CD4-positive, alpha-beta T cell (primary cell): Measurements from ENCODE around the gene PPCDC. TPM values are rescaled to one million over a fixed set of nuclear protein-coding genes. Genes with fewer than 3 reads are reported as not detected.

Experiments
- ATAC-seq: fragments of 200-7000 bp; cut with Tn5 transposase; one replicate; pipeline ENCODE4 v1.10.0; 2022; ENCODE audit warnings: mild to moderate bottlenecking; ENCODE audit not compliant: poor library complexity
- CTCF ChIA-PET: fragments of 350-600 bp; sonication (Branson Sonifier 250); formaldehyde crosslinking; loops from one replicate; lab custom pipeline; 2021; ENCODE audit warnings: antibody characterized with exemption, inconsistent platforms; lab: Charles Lee
- POLR2A ChIA-PET: fragments of 350-600 bp; sonication (Branson Sonifier 250); formaldehyde crosslinking; loops from one replicate; lab custom pipeline; 2021; ENCODE audit warnings: antibody characterized with exemption, inconsistent platforms; lab: Charles Lee
- DNase-seq, 14 experiments: peaks; one replicate each; pipeline ENCODE4 v3.0.0-alpha.2; 2013 to 2020; ENCODE audit warnings: mixed read lengths in 2 of 14
- H3K27ac ChIP-seq, 2 donors: one replicate each; pipeline versions ENCODE4 v1.5.1 to v1.7.0; 2013; ENCODE audit warnings: low read length in 2 of 2, low read depth in 1 of 2, mild to moderate bottlenecking in 1 of 2
- H3K27me3 ChIP-seq, 2 experiments: 1 replicate in 1 of 2; 2 replicates in 1 of 2; pipeline versions ENCODE4 v1.6.1 to v1.7.0; 2013; ENCODE audit warnings: low read length in 2 of 2, control low read depth in 1 of 2, mild to moderate bottlenecking in 1 of 2, moderate library complexity in 1 of 2; ENCODE audit not compliant: insufficient read depth in 2 of 2, control insufficient read depth in 1 of 2
- H3K36me3 ChIP-seq: one replicate; pipeline ENCODE4 v1.6.1; 2013; ENCODE audit warnings: low read length, control low read depth; ENCODE audit not compliant: insufficient read depth
- H3K4me1 ChIP-seq: one replicate; pipeline ENCODE4 v1.6.1; 2013; ENCODE audit warnings: low read length, control low read depth; ENCODE audit not compliant: insufficient read depth
- H3K4me3 ChIP-seq: one replicate; pipeline ENCODE4 v1.5.1; 2013; ENCODE audit warnings: mild to moderate bottlenecking, low read length, moderate library complexity
- H3K9me3 ChIP-seq, 2 experiments: 1 replicate in 1 of 2; 2 replicates in 1 of 2; pipeline versions ENCODE4 v1.6.1 to v1.7.0; 2013; ENCODE audit warnings: low read length in 2 of 2, mild to moderate bottlenecking in 2 of 2, control low read depth in 1 of 2, moderate library complexity in 1 of 2; ENCODE audit not compliant: control insufficient read depth in 1 of 2, insufficient read depth in 1 of 2
- H3K27ac Mint-ChIP-seq: one replicate; pipeline ENCODE4 v1.8.0; 2020; ENCODE audit warnings: mixed read lengths
- H3K27me3 Mint-ChIP-seq: one replicate; pipeline ENCODE4 v1.8.0; 2021; ENCODE audit warnings: mixed read lengths
- H3K36me3 Mint-ChIP-seq: one replicate; pipeline ENCODE4 v1.8.0; 2021; ENCODE audit warnings: low read depth, mixed read lengths
- H3K4me1 Mint-ChIP-seq: one replicate; pipeline ENCODE4 v1.8.0; 2021; ENCODE audit warnings: low read depth, mixed read lengths
- H3K4me3 Mint-ChIP-seq: one replicate; pipeline ENCODE4 v1.8.0; 2020; ENCODE audit warnings: mild to moderate bottlenecking, mixed read lengths
- H3K9me3 Mint-ChIP-seq: one replicate; pipeline ENCODE4 v1.8.0; 2020; ENCODE audit warnings: mixed read lengths
- intact Hi-C, 2 experiments: fragments of 100-400 bp; cut with DNase I in 1 of 2; cut with micrococcal nuclease in 1 of 2; formaldehyde crosslinking; loops; one replicate each; pipeline versions ENCODE4 v1.15.1 to v1.9.0; 2023 to 2025; cut with DNase I, micrococcal nuclease
- total RNA-seq, 174 experiments: library from RNA in 2 of 174; stranded (reverse) in 2 of 174; gene quantifications; one replicate each; pipeline ENCODE4 v1.2.3 and lab custom pipeline; 2021 to 2026
- TF ChIP-seq, protein P1 (sequence below): fragments of 200-600 bp; IDR thresholded peaks from one replicate; pipeline ENCODE4 v1.8.0; 2022; ENCODE audit warnings: antibody characterized with exemption, mild to moderate bottlenecking

The PPCDC gene
- total RNA-seq, 2 experiments from 2014 or later = 5.5 to 5.8 TPM

DNA sequence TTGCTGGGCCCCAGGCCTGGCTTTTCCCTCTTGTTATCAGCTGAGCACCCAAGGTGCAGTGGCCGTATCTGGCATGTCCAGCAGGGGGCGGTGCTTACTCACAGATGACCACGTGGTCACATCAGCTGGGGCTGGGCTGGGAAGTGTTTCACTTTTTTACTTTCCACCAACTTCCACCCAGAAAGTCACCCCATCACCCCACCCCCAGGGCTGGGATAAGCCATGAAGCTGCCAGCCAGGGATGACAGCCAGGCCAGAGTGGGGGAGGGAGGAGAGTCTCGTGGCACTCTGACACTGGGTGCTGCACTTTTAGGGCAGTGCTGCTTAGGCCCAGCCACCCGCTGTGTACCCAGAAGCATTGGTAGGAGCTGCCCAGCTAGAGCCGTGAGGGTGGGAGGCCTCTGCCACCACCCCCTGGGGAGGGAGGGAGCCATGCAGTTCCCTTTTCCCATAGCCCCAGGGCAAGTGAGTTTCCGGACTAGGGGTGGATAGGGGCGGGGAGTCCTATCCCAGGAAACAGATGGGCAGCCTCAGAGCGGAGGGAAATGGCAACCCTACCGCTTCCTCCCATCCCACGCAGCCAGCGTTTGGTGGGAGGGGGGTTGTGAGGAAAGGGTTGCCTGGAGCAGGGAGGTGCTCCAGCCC, 6.1 kb downstream of the PPCDC start:
- Histone ChIP-seq H3K4me1 (peaks cover 24% of the 10 kb centered on the region), H3K27ac (no peak overlapping the region), H3K4me3 (no peak overlapping the region), H3K36me3 (peaks cover 13% of the 10 kb centered on the region), H3K9me3 (no peaks in the 10 kb centered on the region), H3K27me3 (no peaks in the 10 kb centered on the region)
- H3K9me3 Mint-ChIP-seq = no peaks in the 10 kb centered on the region
- peaks cover 17% of the 10 kb centered on the region for H3K4me1 Mint-ChIP-seq
- peaks cover 6% of the 10 kb centered on the region for H3K36me3 Mint-ChIP-seq
- intact Hi-C loops = loop anchor here (1.0 to 10.0 kb wide), 5 partner anchors 175 to 653 kb away; partner anchors contain the start of genes ARID3B (in 1 of the 2) and SIN3A (in 1 of the 2)
- CTCF ChIA-PET = interaction anchor here (0.6 to 2.0 kb wide), 9 partner anchors 11 to 179 kb away, joined by 3 to 41 read pairs (median 5); partner anchors contain the start of gene C15orf39
- ATAC-seq = peak; percentile 97
- peak overlapping the region; percentile 31 for H3K27ac Mint-ChIP-seq
- DNase-seq = peak; percentile 79 to 94 (median 86)
- POLR2A ChIA-PET = interaction anchor here (1.1 to 1.3 kb wide), 3 partner anchors 174 to 425 kb away, joined by 3 to 15 read pairs (median 4); no protein-coding TSS in a partner anchor
- H3K4me3 Mint-ChIP-seq = peak overlapping the region; percentile 49
- no peaks in the 10 kb centered on the region for H3K27me3 Mint-ChIP-seq
- TF ChIP-seq, protein P1, sequence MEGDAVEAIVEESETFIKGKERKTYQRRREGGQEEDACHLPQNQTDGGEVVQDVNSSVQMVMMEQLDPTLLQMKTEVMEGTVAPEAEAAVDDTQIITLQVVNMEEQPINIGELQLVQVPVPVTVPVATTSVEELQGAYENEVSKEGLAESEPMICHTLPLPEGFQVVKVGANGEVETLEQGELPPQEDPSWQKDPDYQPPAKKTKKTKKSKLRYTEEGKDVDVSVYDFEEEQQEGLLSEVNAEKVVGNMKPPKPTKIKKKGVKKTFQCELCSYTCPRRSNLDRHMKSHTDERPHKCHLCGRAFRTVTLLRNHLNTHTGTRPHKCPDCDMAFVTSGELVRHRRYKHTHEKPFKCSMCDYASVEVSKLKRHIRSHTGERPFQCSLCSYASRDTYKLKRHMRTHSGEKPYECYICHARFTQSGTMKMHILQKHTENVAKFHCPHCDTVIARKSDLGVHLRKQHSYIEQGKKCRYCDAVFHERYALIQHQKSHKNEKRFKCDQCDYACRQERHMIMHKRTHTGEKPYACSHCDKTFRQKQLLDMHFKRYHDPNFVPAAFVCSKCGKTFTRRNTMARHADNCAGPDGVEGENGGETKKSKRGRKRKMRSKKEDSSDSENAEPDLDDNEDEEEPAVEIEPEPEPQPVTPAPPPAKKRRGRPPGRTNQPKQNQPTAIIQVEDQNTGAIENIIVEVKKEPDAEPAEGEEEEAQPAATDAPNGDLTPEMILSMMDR = peak; percentile 93

DNA sequence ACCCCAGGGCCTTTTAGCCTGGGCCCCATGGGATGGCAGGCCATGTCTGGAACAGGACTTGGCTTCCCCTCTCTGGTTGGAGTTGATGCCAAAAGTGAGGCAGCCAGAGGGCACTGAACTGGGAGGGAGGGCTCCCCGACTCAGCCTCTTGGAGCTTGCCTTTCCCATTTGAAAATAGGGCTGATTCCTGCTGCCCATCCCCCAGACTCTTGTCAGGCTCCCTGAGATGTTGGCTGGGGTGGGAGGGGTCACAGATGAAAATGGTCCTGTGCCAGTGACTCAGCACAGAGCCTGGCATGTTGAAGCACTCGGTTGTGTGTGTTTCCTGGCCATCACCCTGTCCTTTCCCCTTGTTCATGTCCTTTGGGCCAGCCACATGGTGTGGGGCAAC, 6.6 kb downstream of the PPCDC start:
- TF ChIP-seq, protein P1 = no peak
- Mint-ChIP-seq H3K4me3 (no peak overlapping the region), H3K4me1 (peaks cover 12% of the 10 kb centered on the region), H3K36me3 (peaks cover 6% of the 10 kb centered on the region), H3K9me3 (no peaks in the 10 kb centered on the region), H3K27me3 (no peaks in the 10 kb centered on the region), H3K27ac (no peak overlapping the region)
- ChIA-PET CTCF (interaction anchor here (1.9 to 2.0 kb wide), 2 partner anchors 171 to 175 kb away, joined by 27 to 41 read pairs; partner anchors contain the start of gene C15orf39), POLR2A (interaction anchor here (1.3 kb wide), 2 partner anchors 174 to 176 kb away, joined by 4 to 15 read pairs; no protein-coding TSS in a partner anchor)
- Histone ChIP-seq H3K36me3 (peaks cover 13% of the 10 kb centered on the region), H3K27me3 (no peaks in the 10 kb centered on the region), H3K9me3 (no peaks in the 10 kb centered on the region), H3K4me1 (peaks cover 19% of the 10 kb centered on the region), H3K4me3 (no peak overlapping the region), H3K27ac (no peak overlapping the region)
- intact Hi-C loops = loop anchor here in 1 of 2 experiments (5.0 kb wide), 1 partner anchor 277 kb away; no protein-coding TSS in a partner anchor
- DNase-seq (peak in 2 of 14 experiments; percentile 37 to 49), ATAC-seq (no peak)

DNA sequence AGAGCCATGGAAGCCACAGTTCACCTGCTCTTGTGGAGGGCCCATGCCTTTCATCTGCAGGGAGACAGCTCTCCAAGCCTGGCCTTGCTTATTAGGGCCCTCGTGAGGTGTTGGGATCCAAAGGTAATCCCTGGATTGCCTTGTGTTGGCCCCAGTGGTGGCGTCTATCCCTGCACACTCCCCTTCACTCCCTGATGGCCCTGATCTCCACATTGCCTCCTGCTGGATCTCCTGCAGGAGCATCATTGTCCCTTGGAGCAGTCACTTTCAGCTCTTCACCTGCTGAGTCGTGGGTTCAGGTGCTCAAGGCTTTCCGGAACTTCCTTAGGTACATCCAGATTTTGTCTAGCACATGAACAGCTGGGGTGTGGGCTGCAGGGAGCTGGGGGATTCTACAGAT, 7.0 kb downstream of the PPCDC start:
- H3K36me3 Mint-ChIP-seq = peaks cover 6% of the 10 kb centered on the region
- no peak overlapping the region for H3K4me3 Mint-ChIP-seq
- Histone ChIP-seq H3K9me3 (no peaks in the 10 kb centered on the region), H3K27ac (no peak overlapping the region), H3K4me3 (no peak overlapping the region), H3K27me3 (no peaks in the 10 kb centered on the region), H3K4me1 (peaks cover 18% of the 10 kb centered on the region), H3K36me3 (peaks cover 13% of the 10 kb centered on the region)
- no peak for DNase-seq
- no peak overlapping the region for H3K27ac Mint-ChIP-seq
- ATAC-seq = no peak
- TF ChIP-seq, protein P1 = no peak
- peaks cover 8% of the 10 kb centered on the region for H3K4me1 Mint-ChIP-seq
- intact Hi-C loops = loop anchor here in 1 of 2 experiments (5.0 kb wide), 1 partner anchor 277 kb away; no protein-coding TSS in a partner anchor
- no peaks in the 10 kb centered on the region for H3K27me3 Mint-ChIP-seq
- no peaks in the 10 kb centered on the region for H3K9me3 Mint-ChIP-seq
- CTCF ChIA-PET = interaction anchor here (1.1 to 2.0 kb wide), 3 partner anchors 171 to 174 kb away, joined by 5 to 41 read pairs (median 27); partner anchors contain the start of gene C15orf39
- POLR2A ChIA-PET = interaction anchor here (0.7 kb wide), 1 partner anchor 422 kb away, joined by 3 read pairs; no protein-coding TSS in a partner anchor
